B cell (primary cell): Measurements from ENCODE around the gene FLNB. TPM values are rescaled to one million over a fixed set of nuclear protein-coding genes. Genes with fewer than 3 reads are reported as not detected.

Experiments used
- ATAC-seq: fragments of 200-7000 bp; cut with Tn5 transposase; one replicate; pipeline ENCODE4 v1.10.0; 2021; ENCODE audit warnings: low read depth, mild to moderate bottlenecking, moderate number of reproducible peaks, moderate library complexity
- CTCF ChIA-PET: fragments of 350-600 bp; sonication (Branson Sonifier 250); formaldehyde crosslinking; loops from one replicate; lab custom pipeline; 2021; ENCODE audit warnings: antibody characterized with exemption, inconsistent platforms; lab: Charles Lee
- POLR2A ChIA-PET: fragments of 350-600 bp; sonication (Branson Sonifier 250); formaldehyde crosslinking; loops from one replicate; lab custom pipeline; 2021; ENCODE audit warnings: antibody characterized with exemption; lab: Charles Lee
- DNase-seq: peaks from one replicate; pipeline ENCODE4 v3.0.0; 2013
- H2AFZ ChIP-seq: 2 replicates; pipeline ENCODE4 v1.6.1; 2012; ENCODE audit warnings: mild to moderate bottlenecking, low read depth, low read length; ENCODE audit not compliant: insufficient read depth, poor library complexity, severe bottlenecking
- H3K27ac ChIP-seq, 2 donors: 1 replicate in 1 of 2; 2 replicates in 1 of 2; pipeline ENCODE4 v1.5.1; 2012 to 2013; ENCODE audit warnings: low read length in 2 of 2, mild to moderate bottlenecking in 2 of 2, moderate library complexity in 1 of 2
- H3K27me3 ChIP-seq, 4 experiments: fragments of 200-600 bp in 1 of 4; sonication (generic) in 1 of 4; replicated peaks in 1 of 4; 1 replicate in 2 of 4; 2 replicates in 2 of 4; pipeline versions ENCODE4 v1.6.1 to v1.7.0; 2013 to 2016; ENCODE audit warnings: low read length in 3 of 4, mild to moderate bottlenecking in 2 of 4, mixed read lengths in 1 of 4, moderate library complexity in 1 of 4; ENCODE audit not compliant: insufficient read depth in 4 of 4, control insufficient read depth in 3 of 4; ENCODE audit errors: control extremely low read depth in 1 of 4
- H3K36me3 ChIP-seq, 2 experiments: replicated peaks in 1 of 2; 1 replicate in 1 of 2; 2 replicates in 1 of 2; pipeline versions ENCODE4 v1.6.1 to v1.7.1; 2013; ENCODE audit warnings: low read length in 1 of 2; ENCODE audit not compliant: insufficient read depth in 2 of 2, control insufficient read depth in 1 of 2; ENCODE audit errors: control extremely low read depth in 1 of 2, extremely low read depth in 1 of 2
- H3K4me1 ChIP-seq, 2 donors: fragments of 200-600 bp in 1 of 2; sonication (generic) in 1 of 2; 1 replicate in 1 of 2; 2 replicates in 1 of 2; pipeline versions ENCODE4 v1.5.1 to v1.6.1; 2013 to 2017; ENCODE audit warnings: low read length in 2 of 2; ENCODE audit not compliant: control insufficient read depth in 2 of 2, insufficient read depth in 2 of 2
- H3K4me2 ChIP-seq: replicated peaks from 2 replicates; pipeline ENCODE3; 2012; ENCODE audit warnings: mild to moderate bottlenecking, low read depth, low read length; ENCODE audit not compliant: poor library complexity, severe bottlenecking
- H3K4me3 ChIP-seq, 5 experiments: fragments of 200-600 bp in 1 of 5; sonication (generic) in 1 of 5; 1 replicate in 3 of 5; 2 replicates in 2 of 5; pipeline versions ENCODE4 v1.5.1 to v1.7.0; 2011 to 2016; ENCODE audit warnings: low read length in 4 of 5, mild to moderate bottlenecking in 4 of 5, low read depth in 2 of 5, control low read depth in 1 of 5, moderate library complexity in 1 of 5; ENCODE audit not compliant: insufficient read depth in 1 of 5; ENCODE audit errors: control extremely low read depth in 1 of 5, extremely low read depth in 1 of 5
- H3K79me2 ChIP-seq: fragments of 200-600 bp; sonication (generic); one replicate; pipeline ENCODE4 v1.6.0; 2016; ENCODE audit warnings: low read length; ENCODE audit not compliant: control insufficient read depth, insufficient read depth
- H3K9ac ChIP-seq: fragments of 200-600 bp; sonication (generic); 2 replicates; pipeline ENCODE4 v1.6.1; 2017; ENCODE audit warnings: mild to moderate bottlenecking, low read length, moderate library complexity
- H3K9me3 ChIP-seq, 3 donors: one replicate each; pipeline versions ENCODE4 v1.6.1 to v1.7.1; 2013; ENCODE audit warnings: low read length in 2 of 3; ENCODE audit not compliant: control insufficient read depth in 2 of 3, insufficient read depth in 1 of 3; ENCODE audit errors: control extremely low read depth in 1 of 3
- H4K20me1 ChIP-seq: 2 replicates; pipeline ENCODE4 v1.6.0; 2012; ENCODE audit warnings: mild to moderate bottlenecking, low read length; ENCODE audit not compliant: insufficient read depth, control insufficient read depth, poor library complexity, severe bottlenecking
- H3K27ac Mint-ChIP-seq: one replicate; pipeline ENCODE4 v1.8.0; 2021; ENCODE audit warnings: mixed read lengths
- H3K27me3 Mint-ChIP-seq: one replicate; pipeline ENCODE4 v1.8.0; 2021; ENCODE audit warnings: mixed read lengths
- H3K4me1 Mint-ChIP-seq: one replicate; pipeline ENCODE4 v1.8.0; 2021; ENCODE audit warnings: mixed read lengths
- H3K4me3 Mint-ChIP-seq: one replicate; pipeline ENCODE4 v1.8.0; 2021; ENCODE audit warnings: mixed read lengths
- H3K9me3 Mint-ChIP-seq: one replicate; pipeline ENCODE4 v1.8.0; 2022; ENCODE audit warnings: mixed read lengths; ENCODE audit not compliant: insufficient read depth
- EZH2 ChIP-seq: IDR thresholded peaks from 2 replicates; pipeline ENCODE4 v1.6.1; 2012; ENCODE audit warnings: borderline replicate concordance, low read depth, mild to moderate bottlenecking, moderate library complexity, low read length; ENCODE audit not compliant: insufficient read depth, poor library complexity, severe bottlenecking
- WGBS: methylation state at CpG from one replicate; pipeline ENCODE4 v1.1.5; 2013; ENCODE audit warnings: missing lambda C conversion rate; ENCODE audit not compliant: insufficient coverage; 5-methylcytosine and 5-hydroxymethylcytosine counted together
- intact Hi-C: fragments of 100-400 bp; cut with micrococcal nuclease; formaldehyde crosslinking; loops from one replicate; pipeline ENCODE4 v1.10.0; 2022
- polyA plus RNA-seq: library from polyadenylated mRNA; depleted of rRNA; stranded (reverse); fragments of >200 nt; gene quantifications from 2 replicates; pipeline ENCODE4 v1.2.3, GENCODE V29; 2012
- total RNA-seq, 2 donors: library from RNA; stranded (reverse); fragments of 120-200 nt in 1 of 2; gene quantifications; 1 replicate in 1 of 2; 2 replicates in 1 of 2; pipeline versions ENCODE4 v1.2.3 to v1.2.4, GENCODE V29; 2013 to 2022
- TF ChIP-seq, protein P1 (sequence below): fragments of 200-600 bp; IDR thresholded peaks from one replicate; pipeline ENCODE4 v1.8.0; 2022; ENCODE audit warnings: antibody characterized with exemption, mild to moderate bottlenecking

The FLNB gene
- total and polyA plus RNA-seq, 2 donors (not counting 1 experiment from before 2014, with no cell fraction given): 25.5 to 28.3 TPM

DNA sequence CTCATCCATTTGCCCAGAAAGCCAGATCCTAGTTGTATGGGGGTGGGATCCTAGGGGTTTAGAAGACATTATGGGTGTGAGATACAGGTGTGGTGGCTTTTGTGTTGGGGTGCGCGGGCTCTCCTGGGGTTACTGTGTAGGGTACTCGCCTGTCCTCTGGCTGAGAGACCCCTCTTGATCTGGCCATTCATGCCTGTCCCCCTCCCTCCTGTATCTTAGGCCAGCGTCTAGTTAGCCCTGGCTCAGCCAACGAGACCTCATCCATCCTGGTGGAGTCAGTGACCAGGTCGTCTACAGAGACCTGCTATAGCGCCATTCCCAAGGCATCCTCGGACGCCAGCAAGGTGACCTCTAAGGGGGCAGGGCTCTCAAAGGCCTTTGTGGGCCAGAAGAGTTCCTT is 161.1 kb downstream of the FLNB start:
- Mint-ChIP-seq H3K27ac (no peak overlapping the region), H3K4me3 (no peak overlapping the region), H3K4me1 (no peaks in the 10 kb centered on the region), H3K9me3 (no peaks in the 10 kb centered on the region), H3K27me3 (no peaks in the 10 kb centered on the region)
- no peak overlapping the region for H3K27ac ChIP-seq
- no peaks in the 10 kb centered on the region for H4K20me1 ChIP-seq
- ChIA-PET CTCF (no interaction called here), POLR2A (no interaction called here)
- DNase-seq: no peak
- H3K9me3 ChIP-seq: no peaks in the 10 kb centered on the region
- 99% methylated on average over 8 of the region's 9 CpGs for WGBS
- no peaks in the 10 kb centered on the region for H3K4me1 ChIP-seq
- no peaks in the 10 kb centered on the region for H3K79me2 ChIP-seq
- H2AFZ ChIP-seq: no peak overlapping the region
- peaks cover 0 to 13% of the 10 kb centered on the region in 2 experiments for H3K36me3 ChIP-seq
- H3K9ac ChIP-seq: no peak overlapping the region
- intact Hi-C loops: no loop called here
- no peaks in the 10 kb centered on the region for H3K27me3 ChIP-seq
- H3K4me3 ChIP-seq: no peak overlapping the region
- ATAC-seq: no peak
- TF ChIP-seq, protein P1, sequence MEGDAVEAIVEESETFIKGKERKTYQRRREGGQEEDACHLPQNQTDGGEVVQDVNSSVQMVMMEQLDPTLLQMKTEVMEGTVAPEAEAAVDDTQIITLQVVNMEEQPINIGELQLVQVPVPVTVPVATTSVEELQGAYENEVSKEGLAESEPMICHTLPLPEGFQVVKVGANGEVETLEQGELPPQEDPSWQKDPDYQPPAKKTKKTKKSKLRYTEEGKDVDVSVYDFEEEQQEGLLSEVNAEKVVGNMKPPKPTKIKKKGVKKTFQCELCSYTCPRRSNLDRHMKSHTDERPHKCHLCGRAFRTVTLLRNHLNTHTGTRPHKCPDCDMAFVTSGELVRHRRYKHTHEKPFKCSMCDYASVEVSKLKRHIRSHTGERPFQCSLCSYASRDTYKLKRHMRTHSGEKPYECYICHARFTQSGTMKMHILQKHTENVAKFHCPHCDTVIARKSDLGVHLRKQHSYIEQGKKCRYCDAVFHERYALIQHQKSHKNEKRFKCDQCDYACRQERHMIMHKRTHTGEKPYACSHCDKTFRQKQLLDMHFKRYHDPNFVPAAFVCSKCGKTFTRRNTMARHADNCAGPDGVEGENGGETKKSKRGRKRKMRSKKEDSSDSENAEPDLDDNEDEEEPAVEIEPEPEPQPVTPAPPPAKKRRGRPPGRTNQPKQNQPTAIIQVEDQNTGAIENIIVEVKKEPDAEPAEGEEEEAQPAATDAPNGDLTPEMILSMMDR: no peak
- TF ChIP-seq EZH2: no peak
- no peak overlapping the region for H3K4me2 ChIP-seq

DNA sequence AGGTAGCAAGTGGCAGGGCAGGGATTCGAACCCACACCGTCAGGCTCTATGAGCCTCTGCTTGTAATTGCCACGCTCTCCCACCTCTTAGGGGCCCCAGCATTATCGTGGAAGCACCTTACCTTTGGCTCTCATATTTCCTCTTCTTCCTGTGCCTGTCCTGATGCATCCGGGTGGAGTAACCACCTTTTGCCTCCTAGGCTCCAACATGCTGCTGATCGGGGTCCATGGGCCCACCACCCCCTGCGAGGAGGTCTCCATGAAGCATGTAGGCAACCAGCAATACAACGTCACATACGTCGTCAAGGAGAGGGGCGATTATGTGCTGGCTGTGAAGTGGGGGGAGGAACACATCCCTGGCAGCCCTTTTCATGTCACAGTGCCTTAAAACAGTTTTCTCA is 162.2 kb downstream of the FLNB start:
- no peak for ATAC-seq
- Histone ChIP-seq H3K9me3 (no peaks in the 10 kb centered on the region), H4K20me1 (no peaks in the 10 kb centered on the region), H3K4me2 (no peak overlapping the region), H3K4me1 (peaks cover 0 to 2% of the 10 kb centered on the region in 2 donors), H3K36me3 (peaks cover 0 to 8% of the 10 kb centered on the region in 2 experiments), H2AFZ (no peak overlapping the region), H3K27ac (no peak overlapping the region), H3K79me2 (no peaks in the 10 kb centered on the region), H3K27me3 (no peaks in the 10 kb centered on the region), H3K4me3 (no peak overlapping the region), H3K9ac (no peak overlapping the region)
- H3K27me3 Mint-ChIP-seq: no peaks in the 10 kb centered on the region
- no peak overlapping the region for H3K27ac Mint-ChIP-seq
- ChIA-PET CTCF (interaction anchor here (1.3 kb wide), 1 partner anchor 163 kb away, joined by 3 read pairs; the partner anchor contains the start of gene FLNB), POLR2A (no interaction called here)
- no peak for DNase-seq
- intact Hi-C loops: loop anchor here (10.0 kb wide), 1 partner anchor 56 kb away; no protein-coding TSS in a partner anchor
- H3K4me1 Mint-ChIP-seq: no peaks in the 10 kb centered on the region
- WGBS: 86% methylated on average over 10 of the region's 11 CpGs
- H3K4me3 Mint-ChIP-seq: no peak overlapping the region
- TF ChIP-seq EZH2: no peak
- TF ChIP-seq, protein P1: no peak
- H3K9me3 Mint-ChIP-seq: no peaks in the 10 kb centered on the region
